Measurements from ENCODE around the gene PTPRN.

PTPRN gene

GRCh38 chr2:219285894-219286425, 23.2 kb downstream of the PTPRN start:
- no peaks in the 10 kb centered on the region for H3K9me3 ChIP-seq (ENCODE audit: control insufficient read depth, low read length)
- no peak overlapping the region for H3K4me3 ChIP-seq (ENCODE audit: extremely low read depth, insufficient read depth, low read length, poor library complexity, severe bottlenecking)
- H3K36me3 ChIP-seq (ENCODE audit: control insufficient read depth, insufficient read depth, low read length), result peaks cover 44% of the 10 kb centered on the region
- WGBS, 2 experiments (ENCODE audit: insufficient coverage in 2 of 2), result 54 to 74% methylated on average over 9 to 12 of the region's 17 CpGs
- no peak overlapping the region for H3K27ac ChIP-seq (ENCODE audit: low read depth, low read length, severe bottlenecking)
- peaks cover 3% of the 10 kb centered on the region for H3K4me1 ChIP-seq (ENCODE audit: control insufficient read depth, insufficient read depth, low read length, poor library complexity, severe bottlenecking)

- Histone ChIP-seq H3K27ac (ENCODE audit: low read depth, low read length, severe bottlenecking) (no peak overlapping the region), H3K9me3 (ENCODE audit: control insufficient read depth, low read length) (no peaks in the 10 kb centered on the region), H3K4me3 (ENCODE audit: extremely low read depth, insufficient read depth, low read length, poor library complexity, severe bottlenecking) (no peak overlapping the region), H3K36me3 (ENCODE audit: control insufficient read depth, insufficient read depth, low read length) (peaks cover 50% of the 10 kb centered on the region), H3K4me1 (ENCODE audit: control insufficient read depth, insufficient read depth, low read length, poor library complexity, severe bottlenecking) (peaks cover 9% of the 10 kb centered on the region)
- WGBS, 2 experiments (ENCODE audit: insufficient coverage in 2 of 2), result 86 to 97% methylated on average over 5 of the region's 12 CpGs
These were observed 23.8 kb downstream of the PTPRN start for GRCh38 chr2:219285373-219285735.

GRCh38 chr2:219284501-219285372, 24.5 kb downstream of the PTPRN start:
- no peaks in the 10 kb centered on the region for H3K9me3 ChIP-seq (ENCODE audit: control insufficient read depth, low read length)
- H3K27ac ChIP-seq (ENCODE audit: low read depth, low read length, severe bottlenecking), result no peak overlapping the region
- WGBS, 2 experiments (ENCODE audit: insufficient coverage in 2 of 2), result 95 to 96% methylated on average over 13 to 14 of the region's 16 CpGs
- H3K36me3 ChIP-seq (ENCODE audit: control insufficient read depth, insufficient read depth, low read length), result peaks cover 50% of the 10 kb centered on the region
- H3K4me1 ChIP-seq (ENCODE audit: control insufficient read depth, insufficient read depth, low read length, poor library complexity, severe bottlenecking), result peaks cover 15% of the 10 kb centered on the region
- H3K4me3 ChIP-seq (ENCODE audit: extremely low read depth, insufficient read depth, low read length, poor library complexity, severe bottlenecking), result no peak overlapping the region

- WGBS, 2 experiments (ENCODE audit: insufficient coverage in 2 of 2), result 94 to 95% methylated on average over 11 to 13 of the region's 17 CpGs
- Histone ChIP-seq H3K27ac (ENCODE audit: low read depth, low read length, severe bottlenecking) (no peak overlapping the region), H3K4me1 (ENCODE audit: control insufficient read depth, insufficient read depth, low read length, poor library complexity, severe bottlenecking) (peaks cover 21% of the 10 kb centered on the region), H3K36me3 (ENCODE audit: control insufficient read depth, insufficient read depth, low read length) (peaks cover 50% of the 10 kb centered on the region), H3K9me3 (ENCODE audit: control insufficient read depth, low read length) (no peaks in the 10 kb centered on the region), H3K4me3 (ENCODE audit: extremely low read depth, insufficient read depth, low read length, poor library complexity, severe bottlenecking) (no peak overlapping the region)
These were observed 26.1 kb downstream of the PTPRN start for GRCh38 chr2:219282943-219283581.

- Histone ChIP-seq H3K4me3 (ENCODE audit: extremely low read depth, insufficient read depth, low read length, poor library complexity, severe bottlenecking) (no peak overlapping the region), H3K9me3 (ENCODE audit: control insufficient read depth, low read length) (no peaks in the 10 kb centered on the region), H3K36me3 (ENCODE audit: control insufficient read depth, insufficient read depth, low read length) (peaks cover 50% of the 10 kb centered on the region), H3K4me1 (ENCODE audit: control insufficient read depth, insufficient read depth, low read length, poor library complexity, severe bottlenecking) (peaks cover 28% of the 10 kb centered on the region), H3K27ac (ENCODE audit: low read depth, low read length, severe bottlenecking) (no peak overlapping the region)
- 100% methylated on average over 2 to 3 of the region's 5 CpGs for WGBS, 2 experiments (ENCODE audit: insufficient coverage in 2 of 2)
These were observed 26.8 kb downstream of the PTPRN start for GRCh38 chr2:219282375-219282774.

- WGBS, 2 experiments (ENCODE audit: insufficient coverage in 2 of 2), result 67 to 81% methylated on average over 1 to 5 of the region's 8 CpGs
- no peaks in the 10 kb centered on the region for H3K9me3 ChIP-seq (ENCODE audit: control insufficient read depth, low read length)
- H3K4me1 ChIP-seq (ENCODE audit: control insufficient read depth, insufficient read depth, low read length, poor library complexity, severe bottlenecking), result peaks cover 31% of the 10 kb centered on the region
- no peak overlapping the region for H3K27ac ChIP-seq (ENCODE audit: low read depth, low read length, severe bottlenecking)
- no peak overlapping the region for H3K4me3 ChIP-seq (ENCODE audit: extremely low read depth, insufficient read depth, low read length, poor library complexity, severe bottlenecking)
- H3K36me3 ChIP-seq (ENCODE audit: control insufficient read depth, insufficient read depth, low read length), result peaks cover 47% of the 10 kb centered on the region
These were observed 27.6 kb downstream of the PTPRN start for GRCh38 chr2:219281588-219281987.

GRCh38 chr2:219280651-219281050, 28.6 kb downstream of the PTPRN start:
- H3K4me3 ChIP-seq (ENCODE audit: extremely low read depth, insufficient read depth, low read length, poor library complexity, severe bottlenecking), result peak overlapping the region; percentile 59
- H3K27ac ChIP-seq (ENCODE audit: low read depth, low read length, severe bottlenecking), result no peak overlapping the region
- 80 to 96% methylated on average over 3 to 4 of the region's 4 CpGs for WGBS, 2 experiments (ENCODE audit: insufficient coverage in 2 of 2)
- peaks cover 43% of the 10 kb centered on the region for H3K36me3 ChIP-seq (ENCODE audit: control insufficient read depth, insufficient read depth, low read length)
- no peaks in the 10 kb centered on the region for H3K9me3 ChIP-seq (ENCODE audit: control insufficient read depth, low read length)
- peaks cover 31% of the 10 kb centered on the region for H3K4me1 ChIP-seq (ENCODE audit: control insufficient read depth, insufficient read depth, low read length, poor library complexity, severe bottlenecking)

- H3K4me1 ChIP-seq (ENCODE audit: control insufficient read depth, insufficient read depth, low read length, poor library complexity, severe bottlenecking), result peaks cover 36% of the 10 kb centered on the region
- 69 to 78% methylated on average over 6 to 7 of the region's 12 CpGs for WGBS, 2 experiments (ENCODE audit: insufficient coverage in 2 of 2)
- H3K27ac ChIP-seq (ENCODE audit: low read depth, low read length, severe bottlenecking), result peak overlapping the region; percentile 98
These were observed 29.2 kb downstream of the PTPRN start for GRCh38 chr2:219279916-219280516.

GRCh38 chr2:219279151-219279915, 29.9 kb downstream of the PTPRN start, which contains the start of gene DNAJB2:
Gene DNAJB2, plus strand, starts transcription at chr2:219279366. Its CDS starts 468 bp downstream, at chr2:219279834.
- H3K4me1 ChIP-seq (ENCODE audit: control insufficient read depth, insufficient read depth, low read length, poor library complexity, severe bottlenecking), result peaks cover 35% of the 10 kb centered on the region
- H3K4me3 ChIP-seq (ENCODE audit: extremely low read depth, insufficient read depth, low read length, poor library complexity, severe bottlenecking), result peak within 1 kb of the TSS; percentile 59
- H3K27ac ChIP-seq (ENCODE audit: low read depth, low read length, severe bottlenecking), result peak within 1 kb of the TSS; percentile 98
- H3K36me3 ChIP-seq (ENCODE audit: control insufficient read depth, insufficient read depth, low read length), result peaks cover 36% of the 10 kb centered on the region
- no peaks in the 10 kb centered on the region for H3K9me3 ChIP-seq (ENCODE audit: control insufficient read depth, low read length)
- 1% methylated on average over 42 to 45 of the region's 65 CpGs for WGBS, 2 experiments (ENCODE audit: insufficient coverage in 2 of 2)

More at GRCh38 chr2:219279916-219280516, 29.2 kb downstream of the PTPRN start:
- Histone ChIP-seq H3K36me3 (ENCODE audit: control insufficient read depth, insufficient read depth, low read length) (peaks cover 42% of the 10 kb centered on the region), H3K9me3 (ENCODE audit: control insufficient read depth, low read length) (no peaks in the 10 kb centered on the region), H3K4me3 (ENCODE audit: extremely low read depth, insufficient read depth, low read length, poor library complexity, severe bottlenecking) (peak overlapping the region; percentile 59)

GRCh38 chr2:219278655-219279150, 30.5 kb downstream of the PTPRN start:
- Histone ChIP-seq H3K9me3 (ENCODE audit: control insufficient read depth, low read length) (no peaks in the 10 kb centered on the region), H3K27ac (ENCODE audit: low read depth, low read length, severe bottlenecking) (peak overlapping the region; percentile 98), H3K4me1 (ENCODE audit: control insufficient read depth, insufficient read depth, low read length, poor library complexity, severe bottlenecking) (peaks cover 42% of the 10 kb centered on the region), H3K36me3 (ENCODE audit: control insufficient read depth, insufficient read depth, low read length) (peaks cover 29% of the 10 kb centered on the region), H3K4me3 (ENCODE audit: extremely low read depth, insufficient read depth, low read length, poor library complexity, severe bottlenecking) (peak overlapping the region; percentile 59)
- WGBS, 2 experiments (ENCODE audit: insufficient coverage in 2 of 2), result 12 to 13% methylated on average over 5 to 6 of the region's 9 CpGs

Data from mesodermal cell (in vitro differentiated cells).